ENCODE data around the gene TTYH3. TPM values are rescaled to one million over a fixed set of nuclear protein-coding genes. Genes with fewer than 3 reads are reported as not detected.

Gene TTYH3
- total RNA-seq, 1 donor from 2014 or later, result 324 TPM

- no peak for DNase-seq
- Mint-ChIP-seq H3K36me3 (ENCODE audit: unreplicated experiment) (no peaks in the 10 kb centered on the region), H3K27ac (ENCODE audit: unreplicated experiment) (no peak overlapping the region)
Observed at GRCh38 chr7:2707481-2707880, 75.7 kb downstream of the TTYH3 start.

GRCh38 chr7:2708041-2708440 is 76.3 kb downstream of the TTYH3 start:
- Mint-ChIP-seq H3K27ac (ENCODE audit: unreplicated experiment) (no peak overlapping the region), H3K9me3 (ENCODE audit: unreplicated experiment) (peaks cover 2% of the 10 kb centered on the region), H3K36me3 (ENCODE audit: unreplicated experiment) (no peaks in the 10 kb centered on the region), H3K4me1 (ENCODE audit: low read depth, unreplicated experiment) (peaks cover 5% of the 10 kb centered on the region), H3K4me3 (ENCODE audit: unreplicated experiment) (no peak overlapping the region), H3K27me3 (ENCODE audit: unreplicated experiment) (peaks cover 7% of the 10 kb centered on the region)
- no peak for TF ChIP-seq CTCF (IDR thresholded peaks at IDR 0.05; ENCODE audit: partially characterized antibody, unreplicated experiment)
- no peak for DNase-seq

More at GRCh38 chr7:2707481-2707880, 75.7 kb downstream of the TTYH3 start:
- TF ChIP-seq CTCF (IDR thresholded peaks at IDR 0.05; ENCODE audit: partially characterized antibody, unreplicated experiment), result no peak
- Mint-ChIP-seq H3K4me3 (ENCODE audit: unreplicated experiment) (no peak overlapping the region), H3K4me1 (ENCODE audit: low read depth, unreplicated experiment) (peaks cover 5% of the 10 kb centered on the region), H3K27me3 (ENCODE audit: unreplicated experiment) (peaks cover 7% of the 10 kb centered on the region), H3K9me3 (ENCODE audit: unreplicated experiment) (peaks cover 2% of the 10 kb centered on the region)

DNA sequence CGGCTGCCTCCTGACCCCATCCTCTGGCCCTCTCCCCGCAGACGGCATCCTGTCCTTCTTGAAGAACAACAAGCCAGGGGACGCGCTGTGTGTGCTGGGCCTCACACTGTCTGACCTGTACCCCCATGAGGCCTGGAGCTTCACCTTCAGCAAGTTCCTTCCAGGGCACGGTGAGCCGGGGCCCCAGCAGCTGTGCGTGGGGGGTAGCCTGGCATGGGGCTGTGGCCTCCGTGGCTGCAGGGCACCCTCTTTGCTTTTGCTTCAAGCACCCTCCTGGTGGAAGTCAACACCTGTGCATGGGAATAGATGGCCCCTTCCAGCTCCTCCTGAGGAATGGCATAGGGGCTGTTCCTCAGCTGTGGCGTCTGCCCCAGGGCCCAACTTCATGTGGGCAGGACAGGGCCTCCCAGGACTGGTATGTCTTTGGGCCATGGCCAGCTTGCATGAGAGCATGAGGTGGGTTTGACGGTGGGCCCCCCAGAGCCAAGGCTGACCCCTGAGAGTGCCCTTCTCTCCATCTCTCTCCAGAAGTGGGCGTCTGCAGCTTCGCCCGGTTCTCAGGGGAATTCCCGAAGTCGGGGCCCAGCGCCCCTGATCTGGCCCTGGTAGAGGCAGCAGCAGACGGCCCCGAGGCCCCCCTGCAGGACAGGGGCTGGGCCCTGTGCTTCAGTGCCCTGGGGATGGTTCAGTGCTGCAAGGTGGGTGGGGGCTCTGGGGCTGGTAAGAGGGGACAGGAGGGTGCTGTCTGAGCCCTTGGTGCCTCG is 76.9 kb downstream of the TTYH3 start:
- H3K27ac Mint-ChIP-seq (ENCODE audit: unreplicated experiment), result no peak overlapping the region
- peaks cover 2% of the 10 kb centered on the region for H3K9me3 Mint-ChIP-seq (ENCODE audit: unreplicated experiment)
- H3K4me1 Mint-ChIP-seq (ENCODE audit: low read depth, unreplicated experiment), result peaks cover 7% of the 10 kb centered on the region
- no peak for TF ChIP-seq CTCF (IDR thresholded peaks at IDR 0.05; ENCODE audit: partially characterized antibody, unreplicated experiment)
- H3K27me3 Mint-ChIP-seq (ENCODE audit: unreplicated experiment), result peaks cover 7% of the 10 kb centered on the region
- H3K4me3 Mint-ChIP-seq (ENCODE audit: unreplicated experiment), result no peak overlapping the region
- H3K36me3 Mint-ChIP-seq (ENCODE audit: unreplicated experiment), result no peaks in the 10 kb centered on the region
- DNase-seq, result no peak

GRCh38 chr7:2709553-2710285 is 77.9 kb downstream of the TTYH3 start:
- H3K4me1 Mint-ChIP-seq (ENCODE audit: low read depth, unreplicated experiment), result peaks cover 14% of the 10 kb centered on the region
- no peaks in the 10 kb centered on the region for H3K36me3 Mint-ChIP-seq (ENCODE audit: unreplicated experiment)
- H3K4me3 Mint-ChIP-seq (ENCODE audit: unreplicated experiment), result no peak overlapping the region
- peak; percentile 88 for DNase-seq
- H3K9me3 Mint-ChIP-seq (ENCODE audit: unreplicated experiment), result peaks cover 2% of the 10 kb centered on the region
- TF ChIP-seq CTCF (IDR thresholded peaks at IDR 0.05; ENCODE audit: partially characterized antibody, unreplicated experiment), result peak; percentile 88
- H3K27ac Mint-ChIP-seq (ENCODE audit: unreplicated experiment), result no peak overlapping the region
- H3K27me3 Mint-ChIP-seq (ENCODE audit: unreplicated experiment), result peaks cover 7% of the 10 kb centered on the region

- Mint-ChIP-seq H3K27me3 (ENCODE audit: unreplicated experiment) (peaks cover 9% of the 10 kb centered on the region), H3K9me3 (ENCODE audit: unreplicated experiment) (peaks cover 4% of the 10 kb centered on the region), H3K36me3 (ENCODE audit: unreplicated experiment) (no peaks in the 10 kb centered on the region), H3K4me3 (ENCODE audit: unreplicated experiment) (no peak overlapping the region), H3K4me1 (ENCODE audit: low read depth, unreplicated experiment) (peaks cover 19% of the 10 kb centered on the region), H3K27ac (ENCODE audit: unreplicated experiment) (no peak overlapping the region)
- no peak for DNase-seq
- no peak for TF ChIP-seq CTCF (IDR thresholded peaks at IDR 0.05; ENCODE audit: partially characterized antibody, unreplicated experiment)
Observed at GRCh38 chr7:2710286-2710655, 78.5 kb downstream of the TTYH3 start.

Measured in glutamatergic neuron (in vitro differentiated cells).